Astrocyte (in vitro differentiated cells and primary cell): ENCODE results near the gene APOBR. TPM values are rescaled to one million over a fixed set of nuclear protein-coding genes. Genes with fewer than 3 reads are reported as not detected.

ENCODE experiments used
- DNase-seq: peaks from one replicate; pipeline ENCODE4 v3.0.0-alpha.2; 2010; ENCODE audit warnings: low read depth
- FAIRE-seq: peaks from 2 replicates; lab custom pipeline; 2011; peaks lifted over from hg19 to GRCh38; lab: Jason Lieb, UNC
- H2AFZ ChIP-seq: 2 replicates; pipeline ENCODE4 v1.6.0; 2012; ENCODE audit warnings: low read depth, low read length, inconsistent platforms
- H3K27ac ChIP-seq: 2 replicates; pipeline ENCODE4 v1.5.1; 2011; ENCODE audit warnings: low read depth, low read length, inconsistent platforms
- H3K27me3 ChIP-seq: 2 replicates; pipeline ENCODE4 v1.6.0; 2011; ENCODE audit warnings: low read length, inconsistent platforms; ENCODE audit not compliant: insufficient read depth
- H3K36me3 ChIP-seq: 2 replicates; pipeline ENCODE4 v1.5.1; 2011; ENCODE audit warnings: low read length, inconsistent platforms; ENCODE audit not compliant: insufficient read depth
- H3K4me1 ChIP-seq: 2 replicates; pipeline ENCODE4 v1.5.1; 2011; ENCODE audit warnings: low read length, inconsistent platforms; ENCODE audit not compliant: insufficient read depth
- H3K4me2 ChIP-seq: 2 replicates; pipeline ENCODE4 v1.6.0; 2012; ENCODE audit warnings: low read length, inconsistent platforms
- H3K4me3 ChIP-seq: 2 replicates; pipeline ENCODE4 v1.5.1; 2011; ENCODE audit warnings: low read depth, mild to moderate bottlenecking, low read length, inconsistent platforms; ENCODE audit not compliant: insufficient read depth
- H3K79me2 ChIP-seq: 2 replicates; pipeline ENCODE4 v1.6.0; 2012; ENCODE audit warnings: mild to moderate bottlenecking, low read length, inconsistent platforms; ENCODE audit not compliant: insufficient read depth
- H3K9ac ChIP-seq: 2 replicates; pipeline ENCODE4 v1.6.0; 2012; ENCODE audit warnings: mild to moderate bottlenecking, low read length, inconsistent platforms
- H3K9me3 ChIP-seq: 2 replicates; pipeline ENCODE4 v1.5.1; 2012; ENCODE audit warnings: low read depth, mild to moderate bottlenecking, low read length, inconsistent platforms; ENCODE audit not compliant: insufficient read depth
- H4K20me1 ChIP-seq: 2 replicates; pipeline ENCODE4 v1.6.0; 2012; ENCODE audit warnings: low read length, inconsistent platforms; ENCODE audit not compliant: insufficient read depth
- H3K27ac Mint-ChIP-seq: one replicate; pipeline ENCODE4 v1.8.0; 2021; ENCODE audit warnings: mild to moderate bottlenecking, mixed read lengths; ENCODE audit not compliant: unreplicated experiment
- H3K27me3 Mint-ChIP-seq: one replicate; pipeline ENCODE4 v1.8.0; 2021; ENCODE audit warnings: low read depth, mixed read lengths; ENCODE audit not compliant: unreplicated experiment
- H3K36me3 Mint-ChIP-seq: one replicate; pipeline ENCODE4 v1.8.0; 2021; ENCODE audit warnings: low read depth, mixed read lengths; ENCODE audit not compliant: unreplicated experiment
- H3K4me1 Mint-ChIP-seq: one replicate; pipeline ENCODE4 v1.8.0; 2021; ENCODE audit warnings: low read depth, mixed read lengths; ENCODE audit not compliant: unreplicated experiment
- H3K4me3 Mint-ChIP-seq: one replicate; pipeline ENCODE4 v1.8.0; 2021; ENCODE audit warnings: mild to moderate bottlenecking, moderate library complexity, mixed read lengths; ENCODE audit not compliant: unreplicated experiment
- H3K9me3 Mint-ChIP-seq: one replicate; pipeline ENCODE4 v1.8.0; 2021; ENCODE audit warnings: mild to moderate bottlenecking, mixed read lengths; ENCODE audit not compliant: unreplicated experiment
- EZH2 ChIP-seq: IDR thresholded peaks from 2 replicates; pipeline ENCODE4 v1.6.1; 2012; ENCODE audit warnings: mild to moderate bottlenecking, low read length, inconsistent platforms; ENCODE audit not compliant: insufficient read depth
- total RNA-seq: library from RNA; stranded (reverse); gene quantifications from 2 replicates; pipeline ENCODE4 v1.2.1, GENCODE V29; 2021
- TF ChIP-seq, protein P1 (sequence below): IDR thresholded peaks from 2 replicates; pipeline ENCODE4 v1.5.1; 2011; ENCODE audit warnings: low read depth, mild to moderate bottlenecking, inconsistent platforms, low read length, moderate library complexity; ENCODE audit not compliant: insufficient read depth

Gene APOBR
- total RNA-seq, 1 donor from 2014 or later = not detected

DNA sequence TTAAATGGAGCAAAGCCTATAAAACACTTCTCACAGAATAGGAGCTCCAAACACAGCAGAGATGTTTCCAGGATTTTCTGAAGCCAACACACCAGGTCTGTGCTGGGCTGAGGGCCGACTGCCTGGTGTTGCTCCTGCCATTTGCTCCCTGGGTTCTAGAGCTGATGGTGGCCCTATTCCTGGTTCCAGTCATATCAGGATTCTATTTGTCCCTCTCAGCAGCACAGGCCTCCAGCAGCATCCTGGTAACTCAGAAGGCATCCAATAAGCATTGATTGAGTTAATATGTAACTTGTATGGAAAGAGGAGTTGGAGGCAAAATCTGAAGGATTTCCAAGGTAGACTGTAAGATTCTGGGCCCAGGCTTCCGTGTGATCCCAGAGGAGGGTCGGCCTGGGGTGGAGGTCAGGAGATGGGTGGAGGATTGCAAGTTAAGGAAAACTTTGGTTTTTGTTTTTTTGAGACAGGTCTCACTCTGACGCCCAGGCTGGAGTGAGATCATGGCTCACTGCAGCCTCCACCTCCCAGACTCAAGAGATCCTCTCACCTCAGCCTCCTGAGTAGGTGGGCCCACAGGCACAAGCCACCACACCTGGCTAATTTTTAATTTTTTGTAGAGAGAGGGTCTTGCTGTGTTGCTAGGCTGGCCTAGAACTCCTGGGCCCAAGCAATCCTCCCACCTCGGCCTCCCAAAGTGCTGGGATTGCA, 38.7 kb downstream of the APOBR start:
- H3K4me3 Mint-ChIP-seq = no peak overlapping the region
- peaks cover 5% of the 10 kb centered on the region for H3K9me3 Mint-ChIP-seq
- Histone ChIP-seq H3K79me2 (peaks cover 3% of the 10 kb centered on the region), H3K36me3 (no peaks in the 10 kb centered on the region), H3K4me1 (no peaks in the 10 kb centered on the region), H3K27me3 (no peaks in the 10 kb centered on the region), H3K27ac (no peak overlapping the region), H3K4me2 (no peak overlapping the region), H4K20me1 (no peaks in the 10 kb centered on the region), H2AFZ (no peak overlapping the region), H3K4me3 (no peak overlapping the region), H3K9ac (no peak overlapping the region), H3K9me3 (no peaks in the 10 kb centered on the region)
- peaks cover 5% of the 10 kb centered on the region for H3K27me3 Mint-ChIP-seq
- DNase-seq (no peak), FAIRE-seq (no peak)
- peaks cover 2% of the 10 kb centered on the region for H3K4me1 Mint-ChIP-seq
- TF ChIP-seq, protein P1, sequence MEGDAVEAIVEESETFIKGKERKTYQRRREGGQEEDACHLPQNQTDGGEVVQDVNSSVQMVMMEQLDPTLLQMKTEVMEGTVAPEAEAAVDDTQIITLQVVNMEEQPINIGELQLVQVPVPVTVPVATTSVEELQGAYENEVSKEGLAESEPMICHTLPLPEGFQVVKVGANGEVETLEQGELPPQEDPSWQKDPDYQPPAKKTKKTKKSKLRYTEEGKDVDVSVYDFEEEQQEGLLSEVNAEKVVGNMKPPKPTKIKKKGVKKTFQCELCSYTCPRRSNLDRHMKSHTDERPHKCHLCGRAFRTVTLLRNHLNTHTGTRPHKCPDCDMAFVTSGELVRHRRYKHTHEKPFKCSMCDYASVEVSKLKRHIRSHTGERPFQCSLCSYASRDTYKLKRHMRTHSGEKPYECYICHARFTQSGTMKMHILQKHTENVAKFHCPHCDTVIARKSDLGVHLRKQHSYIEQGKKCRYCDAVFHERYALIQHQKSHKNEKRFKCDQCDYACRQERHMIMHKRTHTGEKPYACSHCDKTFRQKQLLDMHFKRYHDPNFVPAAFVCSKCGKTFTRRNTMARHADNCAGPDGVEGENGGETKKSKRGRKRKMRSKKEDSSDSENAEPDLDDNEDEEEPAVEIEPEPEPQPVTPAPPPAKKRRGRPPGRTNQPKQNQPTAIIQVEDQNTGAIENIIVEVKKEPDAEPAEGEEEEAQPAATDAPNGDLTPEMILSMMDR = no peak
- TF ChIP-seq EZH2 = no peak
- no peak overlapping the region for H3K27ac Mint-ChIP-seq
- peaks cover 15% of the 10 kb centered on the region for H3K36me3 Mint-ChIP-seq

DNA sequence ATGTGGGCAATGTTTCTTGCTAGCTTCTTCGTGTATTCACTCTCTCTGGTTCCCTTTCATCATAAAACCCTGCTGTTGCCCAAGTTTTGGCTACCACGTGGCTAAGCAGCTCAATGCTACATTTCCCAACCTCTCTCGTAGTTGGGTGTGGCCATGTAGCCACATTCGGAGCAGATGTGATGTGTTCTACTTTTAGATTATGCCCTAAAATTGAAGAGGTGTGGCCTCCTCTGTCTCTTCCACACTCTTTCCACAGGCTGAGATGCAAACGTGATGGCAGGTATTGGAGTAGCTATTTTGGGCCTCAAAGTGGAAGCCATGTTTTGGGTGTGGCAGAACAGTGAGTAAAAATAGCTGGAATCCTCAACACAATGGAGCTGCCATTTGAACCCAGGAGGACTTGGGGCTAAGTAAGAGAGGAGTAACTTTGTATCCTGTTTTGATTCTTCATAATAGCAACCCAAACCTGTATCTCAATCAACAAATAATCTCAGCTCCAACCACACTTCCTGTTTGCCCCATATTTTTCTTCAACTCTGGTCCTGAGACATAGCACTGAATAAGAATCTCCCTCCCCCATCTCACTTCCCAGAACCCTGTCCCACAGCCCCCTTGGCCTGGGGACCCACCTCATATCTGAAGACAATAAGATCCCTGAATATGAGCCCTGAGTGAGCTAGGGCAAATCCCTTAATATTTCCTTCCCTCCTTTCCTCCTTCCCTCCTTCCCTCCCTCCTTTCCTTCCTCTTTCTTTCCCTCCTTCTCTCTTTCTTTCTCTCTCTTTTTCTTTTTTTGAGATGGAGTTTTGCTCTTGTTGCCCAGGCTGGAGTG, 40.3 kb downstream of the APOBR start:
- peaks cover 8% of the 10 kb centered on the region for H3K4me1 Mint-ChIP-seq
- no peak for DNase-seq
- Histone ChIP-seq H3K36me3 (no peaks in the 10 kb centered on the region), H3K4me3 (no peak overlapping the region), H3K4me2 (no peak overlapping the region), H3K4me1 (no peaks in the 10 kb centered on the region), H3K79me2 (peaks cover 4% of the 10 kb centered on the region), H2AFZ (no peak overlapping the region), H4K20me1 (no peaks in the 10 kb centered on the region), H3K9ac (no peak overlapping the region), H3K27ac (no peak overlapping the region), H3K27me3 (no peaks in the 10 kb centered on the region), H3K9me3 (no peaks in the 10 kb centered on the region)
- peaks cover 17% of the 10 kb centered on the region for H3K36me3 Mint-ChIP-seq
- FAIRE-seq = no peak
- no peak overlapping the region for H3K27ac Mint-ChIP-seq
- peak overlapping the region; percentile 37 for H3K4me3 Mint-ChIP-seq
- H3K27me3 Mint-ChIP-seq = peaks cover 5% of the 10 kb centered on the region
- peaks cover 5% of the 10 kb centered on the region for H3K9me3 Mint-ChIP-seq
- TF ChIP-seq EZH2 = no peak
- TF ChIP-seq, protein P1 = no peak
